Measurements from ENCODE around the gene FBXO46.
"Not testable (repeated sequence)": the region's sequence is repeated elsewhere in the genome, so short reads cannot be mapped to it uniquely, and the experiment has no call there.

FBXO46 gene

DNA sequence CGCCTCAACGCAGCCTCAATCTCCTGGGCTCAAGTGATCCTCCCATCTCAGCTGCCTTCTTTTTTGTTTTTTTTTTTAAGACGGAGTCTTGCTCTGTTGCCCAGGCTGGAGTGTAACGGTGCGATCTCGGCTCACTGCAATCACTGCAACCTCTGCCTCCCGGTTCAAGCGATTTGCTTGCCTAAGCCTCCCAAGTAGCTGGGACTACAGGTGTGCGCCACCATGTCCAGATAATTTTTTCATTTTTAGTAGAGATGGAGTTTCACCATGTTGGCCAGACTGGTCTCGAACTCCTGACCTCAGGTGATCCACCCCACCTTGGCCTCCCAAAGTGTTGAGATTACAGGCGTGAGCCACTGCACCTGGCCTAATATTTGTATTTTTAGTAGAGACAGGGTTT, 10.6 kb downstream of the FBXO46 start:
- not testable (repeated sequence) for DNase-seq (ENCODE audit: low read depth)

DNA sequence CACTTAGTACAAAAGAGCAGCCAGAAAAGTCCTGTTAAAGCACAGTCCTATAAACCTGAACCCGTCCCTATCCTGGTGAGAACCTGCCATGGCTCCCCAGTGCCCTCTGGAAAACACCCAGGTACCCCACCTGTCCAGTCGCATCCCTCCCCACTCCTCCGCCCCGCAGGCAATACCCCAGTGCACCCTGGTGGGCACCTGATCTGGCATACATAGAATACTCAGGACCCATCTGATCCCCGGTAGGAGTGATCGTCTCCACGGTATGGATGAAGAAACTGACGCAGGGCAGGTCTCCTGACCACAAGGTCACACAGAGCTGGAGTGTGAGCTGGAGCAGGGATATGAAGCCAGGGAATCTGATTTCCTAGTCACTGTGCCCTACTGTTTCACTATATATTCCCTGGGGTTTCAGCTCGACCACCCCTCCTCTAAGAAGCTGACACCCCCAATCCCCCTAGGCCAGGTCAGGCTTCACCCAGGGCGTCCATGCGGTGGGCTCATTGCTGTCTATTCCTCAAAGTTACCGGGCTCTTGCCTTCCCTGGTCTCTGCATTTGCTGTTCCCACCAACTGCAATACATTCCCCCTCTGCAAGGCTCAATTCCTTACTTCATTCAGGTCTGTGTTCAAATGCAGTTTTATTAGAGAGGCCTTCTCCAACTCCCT, 12.6 kb downstream of the FBXO46 start:
- DNase-seq (ENCODE audit: low read depth): no peak

DNA sequence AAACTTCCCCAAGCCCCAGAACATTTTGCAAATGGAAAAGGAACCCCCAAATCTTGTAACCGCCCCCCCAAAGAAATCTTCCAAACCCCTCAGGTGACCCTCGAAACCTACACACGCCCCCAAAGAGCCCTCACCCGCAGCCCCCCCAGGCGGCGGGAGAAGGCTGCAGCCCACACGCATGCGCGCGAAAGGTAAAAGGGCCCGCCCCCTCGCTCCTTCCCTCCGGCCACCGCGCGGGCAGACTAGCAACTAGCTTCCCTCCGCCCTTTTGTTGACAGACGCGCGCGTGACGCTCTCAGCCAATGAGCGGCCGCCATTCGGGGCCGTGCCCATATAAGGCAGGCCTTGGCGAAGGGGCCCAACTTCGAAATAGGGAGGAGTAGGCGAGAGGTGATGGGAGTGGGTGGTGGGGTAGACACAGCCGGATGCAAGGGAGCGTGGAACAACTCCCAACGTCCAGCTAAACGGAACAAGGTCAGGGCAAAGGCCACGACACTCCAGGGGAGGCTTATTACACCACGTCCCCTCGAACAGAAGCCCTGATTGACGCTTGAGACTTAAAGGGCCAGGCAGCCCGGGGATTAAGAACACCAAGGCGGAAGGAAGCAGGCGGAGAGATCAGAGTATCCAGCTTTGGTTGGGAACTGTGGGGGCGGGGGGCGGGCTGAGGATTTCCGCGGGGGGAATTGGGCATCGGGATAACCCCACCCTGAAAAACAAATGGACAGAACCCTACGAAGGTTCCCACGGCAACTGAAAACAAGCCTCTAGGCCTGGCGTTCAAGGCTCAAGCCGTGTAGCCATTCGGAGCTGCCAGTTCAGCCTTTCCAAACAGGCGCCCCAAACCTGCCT, 13.3 kb downstream of the FBXO46 start:
- peak; percentile 99 for DNase-seq (ENCODE audit: low read depth)

DNA sequence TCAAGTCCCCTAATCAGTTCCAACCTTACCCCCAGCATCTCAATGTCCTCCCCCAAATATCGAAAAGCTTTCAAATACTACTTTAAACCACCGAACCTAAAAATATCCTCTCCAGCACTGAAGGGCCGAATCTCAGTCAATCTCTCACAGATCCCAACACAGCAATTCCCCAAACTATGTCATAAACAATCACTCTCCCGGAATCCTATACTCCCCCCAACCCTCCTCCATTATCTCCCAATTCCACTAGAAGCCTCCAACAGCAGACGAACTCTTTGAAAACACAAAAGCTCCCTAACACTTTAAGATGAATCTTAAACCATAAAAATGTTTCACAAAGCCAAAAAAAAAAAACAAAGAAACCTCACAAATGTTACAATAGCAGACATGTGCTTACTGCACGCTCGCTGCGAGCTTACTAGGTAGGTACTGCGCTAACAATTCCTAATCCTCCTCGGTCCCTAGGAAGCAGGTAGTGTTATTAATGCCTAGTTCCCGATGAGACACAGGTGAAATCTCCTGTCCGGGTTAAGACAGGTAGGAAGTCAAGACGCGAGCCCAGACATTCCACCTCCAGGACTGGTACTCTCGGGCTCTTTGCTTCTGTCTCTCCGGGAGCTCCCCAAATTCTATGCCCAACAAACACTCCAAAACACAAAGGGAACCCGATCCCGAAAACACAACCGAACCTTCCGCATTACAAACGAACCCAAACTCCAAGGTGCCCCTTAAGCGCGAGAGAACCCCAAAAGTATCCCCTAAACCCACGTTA, 14.2 kb downstream of the FBXO46 start:
- peak; percentile 39 for DNase-seq (ENCODE audit: low read depth)

DNA sequence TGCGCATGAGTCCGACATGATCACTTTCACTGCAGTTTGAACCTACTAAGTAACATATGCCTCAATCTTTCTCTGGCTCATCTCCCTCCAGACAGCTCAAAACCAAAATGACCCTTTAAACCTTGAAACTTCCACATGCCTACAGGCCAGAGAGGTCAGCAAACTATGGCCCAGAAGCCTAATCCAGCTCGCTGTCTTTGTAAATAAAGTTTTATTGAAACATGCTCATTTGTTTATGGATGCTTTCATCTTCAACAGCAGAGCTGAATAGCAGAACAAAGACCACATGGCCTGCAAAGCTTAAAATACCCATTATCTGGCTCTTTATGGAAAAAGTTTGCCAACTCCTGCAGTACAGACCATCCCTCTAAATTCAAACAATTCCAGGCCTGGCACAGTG, 15.6 kb downstream of the FBXO46 start:
- no peak for DNase-seq (ENCODE audit: low read depth)

DNA sequence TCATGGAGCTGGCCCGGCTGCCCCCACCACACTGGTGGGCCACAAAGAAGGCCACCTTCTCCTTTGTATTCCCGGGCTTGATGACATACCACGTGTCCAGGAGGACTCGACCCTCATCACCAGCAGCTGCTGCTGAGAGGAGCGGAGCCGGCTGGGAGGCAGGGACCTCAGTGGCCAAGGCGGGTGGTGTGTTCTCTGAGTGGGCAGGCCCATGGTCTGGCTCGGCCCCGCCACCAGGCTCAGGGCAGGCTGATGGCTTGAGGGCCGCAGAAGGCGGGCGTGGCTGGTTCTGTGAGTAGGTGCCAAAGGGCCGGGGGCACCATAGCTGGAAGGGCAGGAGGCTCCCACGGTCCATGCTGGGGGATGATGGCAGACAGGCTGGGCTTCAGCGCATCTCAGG, 17.6 kb downstream of the FBXO46 start:
- no peak for DNase-seq (ENCODE audit: low read depth)

DNA sequence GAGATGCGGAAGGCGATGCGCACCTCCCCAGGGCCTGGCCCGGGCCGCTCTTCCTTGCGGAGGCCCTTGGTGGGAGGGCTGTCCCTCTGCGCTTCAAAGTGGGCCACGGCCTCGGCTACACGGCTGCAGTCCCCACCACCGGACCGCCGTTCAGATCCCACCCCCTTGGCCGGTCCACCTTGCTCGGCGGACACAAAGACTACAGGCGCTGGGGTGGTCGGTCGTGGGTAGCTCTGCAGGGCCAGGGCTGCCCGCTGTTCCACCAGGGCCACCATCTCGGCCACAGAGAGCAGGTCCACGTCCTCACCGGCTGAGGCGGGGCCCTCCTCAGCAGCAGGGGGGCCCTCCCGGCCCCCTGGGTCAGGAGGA, 18.0 kb downstream of the FBXO46 start:
- no peak for DNase-seq (ENCODE audit: low read depth)

DNA sequence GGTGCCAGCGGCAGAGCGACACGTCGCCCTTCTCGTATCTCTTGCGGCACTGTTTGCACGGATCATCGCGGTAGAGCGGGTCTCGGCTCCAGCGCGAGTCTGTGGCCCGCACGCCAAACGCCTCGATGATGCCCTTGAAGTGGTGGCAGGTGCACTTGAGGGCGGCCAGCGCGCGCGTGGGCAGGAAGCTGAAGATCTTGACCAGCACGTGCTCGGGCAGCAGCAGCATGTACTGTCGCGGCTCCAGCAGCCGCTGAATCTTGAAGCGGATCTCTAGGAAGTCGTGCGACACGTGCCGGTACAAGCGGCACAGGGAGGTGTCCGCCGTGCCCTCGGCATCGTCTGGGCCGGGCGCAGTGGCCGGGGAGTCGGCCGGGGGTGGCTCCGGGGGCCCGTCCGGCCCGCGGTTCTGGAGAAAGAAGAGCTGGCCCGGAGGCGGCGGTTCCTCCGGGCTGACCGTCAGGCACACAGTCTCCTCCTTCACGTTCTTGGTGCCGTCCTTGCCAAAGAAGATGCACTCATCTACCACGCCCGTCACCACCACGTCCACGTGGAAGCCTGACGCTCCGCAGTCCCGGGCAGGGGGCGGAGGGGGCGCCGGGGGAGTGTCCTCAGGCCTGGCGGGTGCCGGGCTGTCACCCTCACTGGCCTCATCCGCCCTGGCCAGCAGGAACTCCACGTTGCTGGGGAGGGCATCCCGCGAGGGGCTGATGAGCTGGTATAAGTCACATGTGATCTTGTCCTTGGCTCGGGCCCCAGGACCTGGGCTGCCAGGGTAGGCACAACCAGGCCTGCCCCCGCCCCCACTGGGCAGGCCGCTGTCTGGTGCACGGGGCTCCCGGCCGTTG, 18.6 kb downstream of the FBXO46 start:
- no peak for DNase-seq (ENCODE audit: low read depth)

DNA sequence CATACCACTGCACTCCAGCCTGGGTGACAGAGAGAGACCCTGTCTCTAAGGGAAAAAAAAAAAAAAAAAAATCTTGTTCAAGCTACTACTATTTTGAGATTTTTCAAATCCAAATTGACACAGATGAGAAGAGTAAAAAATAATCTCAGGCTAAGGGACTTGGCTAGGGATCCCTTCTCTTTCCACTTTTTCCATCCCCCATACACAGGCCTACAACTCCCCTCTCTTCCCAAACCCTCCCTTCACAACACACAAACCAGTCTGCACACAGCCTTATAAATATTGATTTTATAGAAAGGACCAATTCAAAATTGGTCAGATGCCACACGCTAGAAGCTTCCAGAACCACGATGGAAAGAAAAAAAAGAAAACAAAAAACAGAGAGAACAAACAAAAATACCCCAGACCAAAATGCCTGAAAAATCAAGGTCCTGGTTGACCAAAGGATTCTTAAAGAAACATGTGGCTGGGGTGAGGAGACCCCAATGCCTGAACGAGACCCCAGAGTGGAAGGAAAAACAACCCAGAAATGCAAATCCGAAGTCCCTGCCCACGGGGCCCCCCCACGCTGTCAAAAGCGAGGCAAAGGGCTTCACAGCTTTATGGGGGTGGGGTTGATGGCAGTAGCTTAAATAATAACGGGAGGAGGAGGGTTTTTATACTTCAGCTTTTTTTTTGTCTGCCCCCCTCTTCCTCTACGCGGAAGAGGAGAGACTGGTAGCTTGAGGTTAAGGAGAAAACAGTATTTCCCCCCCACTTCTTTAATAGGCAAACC, 20.2 kb downstream of the FBXO46 start:
- no peak for DNase-seq (ENCODE audit: low read depth)

DNA sequence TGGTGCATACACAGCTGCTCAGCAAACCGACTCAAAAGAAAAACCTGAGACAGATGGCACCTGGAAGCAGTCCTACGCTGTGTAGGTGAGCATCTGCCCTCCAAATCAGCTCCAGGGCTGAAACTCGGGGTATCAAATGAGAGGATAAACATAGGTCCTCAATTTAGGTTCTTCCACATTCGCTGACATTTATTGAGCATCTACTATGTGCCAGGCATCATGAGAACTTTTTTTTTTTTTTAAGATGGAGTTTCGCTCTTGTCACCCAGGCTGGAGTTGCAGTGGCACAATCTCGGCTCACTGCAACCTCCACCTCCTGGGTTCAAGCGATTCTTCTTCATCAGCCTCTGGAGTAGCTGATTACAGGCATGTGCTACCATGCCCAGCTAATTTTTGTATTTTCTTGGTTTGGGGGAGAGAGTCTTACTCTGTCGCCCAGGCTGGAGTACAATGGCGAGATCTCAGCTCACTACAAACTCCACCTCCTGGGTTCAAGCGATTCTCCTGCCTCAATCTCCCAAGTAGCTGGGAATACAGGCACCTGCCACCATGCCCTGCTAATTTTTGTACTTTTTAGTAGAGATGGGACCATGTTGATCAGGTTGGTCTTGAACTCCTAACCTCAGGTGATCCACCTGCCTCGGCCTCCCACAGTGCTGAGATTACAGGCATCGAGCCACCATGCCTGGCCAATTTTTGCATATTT, 24.8 kb downstream of the FBXO46 start:
- no peak for DNase-seq (ENCODE audit: low read depth)

DNA sequence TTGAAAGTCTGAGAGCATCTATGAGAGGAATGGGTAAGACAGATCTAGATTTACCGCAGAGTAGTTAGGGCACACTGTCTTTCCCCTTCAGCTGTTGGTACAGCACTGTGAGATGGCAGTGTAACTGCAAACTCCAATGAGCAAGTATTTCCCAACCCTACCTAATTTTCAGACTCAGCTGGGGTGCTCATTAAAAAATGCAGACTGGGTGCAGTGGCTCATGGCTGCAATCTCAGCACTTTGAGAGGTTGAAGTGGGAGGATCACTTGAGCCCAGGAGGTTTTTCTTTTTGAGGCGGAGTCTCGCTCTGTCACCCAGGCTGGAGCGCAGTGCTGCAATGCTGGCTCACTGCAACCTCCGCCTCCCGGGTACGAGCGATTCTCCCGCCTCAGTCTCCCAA, 25.6 kb downstream of the FBXO46 start:
- no peak for DNase-seq (ENCODE audit: low read depth)

DNA sequence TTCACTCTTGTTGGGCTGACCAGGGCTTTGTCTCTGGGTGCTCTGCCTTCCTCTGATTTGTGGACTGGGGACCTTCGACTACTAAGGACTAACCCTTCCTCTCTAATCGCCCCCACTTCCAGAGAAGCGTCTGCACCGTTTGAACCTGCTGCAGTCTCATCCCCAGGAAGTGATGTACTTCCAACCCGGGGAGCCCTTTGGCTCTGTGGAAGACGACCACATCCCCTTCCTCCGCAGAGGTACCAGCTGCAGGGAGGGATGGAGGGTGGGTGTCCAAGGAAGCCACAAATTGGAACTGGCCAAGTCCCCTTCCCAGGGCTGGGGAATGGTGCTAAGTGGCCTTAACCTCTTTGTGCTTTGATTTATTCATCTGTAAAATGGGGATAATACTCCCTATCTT, 29.0 kb downstream of the FBXO46 start:
- no peak for DNase-seq (ENCODE audit: low read depth)

DNA sequence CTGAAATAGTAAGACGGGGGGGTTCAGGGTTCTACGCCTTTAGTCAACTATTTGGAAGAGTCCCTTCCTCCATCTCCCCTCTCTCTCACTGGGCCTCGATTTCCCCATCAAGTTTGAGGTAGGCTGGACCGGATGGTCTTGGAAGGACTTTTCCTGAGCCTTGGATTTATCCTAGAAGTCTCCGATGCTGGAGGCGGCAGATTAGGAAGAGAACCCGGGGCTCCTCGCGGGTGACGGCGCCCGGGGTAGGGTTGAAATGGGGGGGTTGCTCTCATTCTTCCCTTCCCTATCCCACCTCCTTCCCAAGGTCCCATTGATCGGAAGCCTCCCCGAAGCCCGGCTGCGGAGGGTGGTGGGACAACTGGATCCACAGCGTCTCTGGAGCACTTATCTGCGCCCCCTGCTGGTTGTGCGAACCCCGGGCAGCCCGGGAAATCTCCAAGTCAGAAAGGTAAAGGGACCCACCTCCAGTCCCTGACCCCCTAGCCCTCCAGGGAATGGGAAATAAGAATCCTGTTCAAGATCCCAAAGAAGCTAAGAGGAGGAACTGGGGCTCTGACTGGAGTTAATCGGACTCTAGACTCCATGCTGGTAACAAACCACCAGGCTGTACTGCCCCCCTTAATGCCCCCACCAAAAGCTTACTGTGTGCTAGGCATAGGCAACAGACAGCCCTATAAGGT, 37.4 kb downstream of the FBXO46 start:
- peak; percentile 71 for DNase-seq (ENCODE audit: low read depth)

DNA sequence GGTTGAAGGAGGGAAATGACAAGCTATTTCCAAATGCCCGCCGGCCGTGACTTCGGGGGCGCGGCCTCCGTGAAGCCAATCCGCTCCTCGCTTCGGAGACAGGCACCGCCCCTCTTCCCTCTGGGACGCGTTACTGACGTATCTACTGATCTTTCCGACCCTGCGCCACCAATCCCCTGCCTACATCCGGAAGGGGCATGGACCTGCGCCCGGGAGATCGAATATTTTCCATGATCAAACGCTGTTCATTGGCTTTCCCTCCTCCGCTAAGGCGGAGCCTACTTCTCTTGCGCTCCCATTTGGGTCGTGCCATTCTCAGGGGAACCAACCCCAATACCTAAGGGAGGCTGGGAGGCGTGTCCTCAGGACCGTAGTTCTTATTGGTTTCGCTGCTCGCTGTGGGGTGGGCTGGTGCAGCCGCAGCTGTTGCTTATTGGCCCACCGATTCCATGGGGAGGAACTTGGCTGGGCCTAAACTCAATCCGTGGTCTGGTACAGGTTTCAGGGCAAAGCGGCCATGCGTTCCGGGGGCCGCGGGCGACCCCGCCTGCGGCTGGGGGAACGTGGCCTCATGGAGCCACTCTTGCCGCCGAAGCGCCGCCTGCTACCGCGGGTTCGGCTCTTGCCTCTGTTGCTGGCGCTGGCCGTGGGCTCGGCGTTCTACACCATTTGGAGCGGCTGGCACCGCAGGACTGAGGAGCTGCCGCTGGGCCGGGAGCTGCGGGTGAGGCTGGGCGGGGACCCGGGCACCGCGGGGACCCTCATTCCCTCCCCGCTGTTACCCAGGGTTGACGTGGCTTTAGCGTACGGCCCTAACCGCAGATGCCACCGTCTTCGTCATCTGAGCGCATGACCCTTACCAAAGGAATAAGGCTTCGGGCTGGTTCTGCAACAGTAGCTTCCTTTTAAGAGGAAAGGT, 38.2 kb downstream of the FBXO46 start, which contains the start of gene QPCTL:
QPCTL (plus strand) TSS at position 480 of the 919 bp plus-strand sequence; CDS start at position 518, 38 bp downstream.
- peak; percentile 100 for DNase-seq (ENCODE audit: low read depth)

DNA sequence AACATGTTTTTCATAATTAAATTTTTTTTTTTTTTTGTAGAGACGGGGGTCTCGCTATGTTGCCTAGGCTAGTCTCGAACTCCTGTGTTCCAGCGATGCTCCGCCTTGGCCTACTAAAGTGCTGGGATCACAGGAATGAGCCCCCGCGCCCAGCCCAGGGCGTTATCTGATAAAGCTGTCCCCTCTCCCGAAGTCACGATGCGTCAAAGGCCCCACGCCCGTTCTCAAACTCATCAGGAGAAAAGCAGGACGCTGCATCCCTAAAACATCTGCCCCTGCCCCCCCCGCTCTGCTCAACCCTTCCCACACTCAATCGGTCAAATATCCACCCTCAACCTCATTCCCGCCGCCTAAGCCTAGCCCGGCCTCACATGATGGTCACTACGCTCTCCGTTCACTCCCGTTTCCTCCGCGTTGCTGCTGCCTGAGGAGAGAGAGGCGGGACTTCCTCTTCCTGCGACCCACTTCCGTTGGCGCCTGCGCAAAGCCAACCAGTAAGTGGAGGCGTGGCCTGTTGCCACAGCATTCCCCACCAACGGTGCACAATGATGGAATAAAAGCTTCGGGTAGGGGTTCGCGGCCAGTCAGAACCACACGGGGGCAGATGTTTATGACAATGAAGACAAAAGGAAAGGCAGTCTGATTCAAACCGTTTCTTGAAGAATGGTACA, 39.0 kb downstream of the FBXO46 start, which contains the start of gene SNRPD2:
SNRPD2 (minus strand) TSS at position 438 of the 671 bp plus-strand sequence; CDS start at position 373, 65 bp downstream.
- peak; percentile 96 for DNase-seq (ENCODE audit: low read depth)

DNA sequence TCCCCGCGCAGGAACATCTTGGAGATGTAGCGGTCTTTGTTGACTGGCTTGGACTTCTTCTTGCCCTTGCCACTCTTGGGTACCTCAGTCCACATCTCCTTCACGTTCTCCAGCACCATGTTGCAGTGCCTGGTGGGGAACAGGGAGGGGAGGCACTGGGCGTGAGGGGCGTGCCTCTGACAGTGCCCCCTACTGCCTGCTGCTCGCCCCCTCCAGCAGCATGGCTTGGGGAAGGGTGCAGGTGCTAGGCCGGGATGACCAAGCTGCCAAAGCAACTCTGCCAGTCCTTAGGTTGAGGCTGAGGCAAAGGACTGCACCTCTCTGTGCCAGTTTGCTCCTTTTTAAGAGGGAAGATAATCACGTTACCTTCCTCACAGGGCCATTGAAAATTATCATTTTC, 43.1 kb downstream of the FBXO46 start:
- DNase-seq (ENCODE audit: low read depth): no peak

DNA sequence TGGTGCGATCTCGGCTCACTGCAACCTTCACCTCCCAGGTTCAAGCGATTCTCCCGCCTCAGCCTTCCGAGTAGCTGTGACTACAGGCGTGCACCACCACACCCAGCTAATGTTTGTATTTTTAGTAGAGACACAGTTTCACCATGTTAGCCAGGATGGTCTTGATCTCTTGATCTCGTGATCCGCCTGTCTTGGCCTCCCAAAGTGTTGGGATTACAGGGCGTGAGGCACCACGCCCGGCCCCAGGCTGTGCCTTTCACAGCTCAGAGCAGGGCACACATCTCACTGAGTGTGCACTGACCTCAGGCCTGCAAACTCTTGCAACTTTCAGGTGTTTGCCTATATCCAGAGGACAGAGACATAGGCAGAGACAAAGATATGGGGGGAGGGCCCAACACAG, 45.7 kb downstream of the FBXO46 start:
- DNase-seq (ENCODE audit: low read depth): not testable (repeated sequence)

DNA sequence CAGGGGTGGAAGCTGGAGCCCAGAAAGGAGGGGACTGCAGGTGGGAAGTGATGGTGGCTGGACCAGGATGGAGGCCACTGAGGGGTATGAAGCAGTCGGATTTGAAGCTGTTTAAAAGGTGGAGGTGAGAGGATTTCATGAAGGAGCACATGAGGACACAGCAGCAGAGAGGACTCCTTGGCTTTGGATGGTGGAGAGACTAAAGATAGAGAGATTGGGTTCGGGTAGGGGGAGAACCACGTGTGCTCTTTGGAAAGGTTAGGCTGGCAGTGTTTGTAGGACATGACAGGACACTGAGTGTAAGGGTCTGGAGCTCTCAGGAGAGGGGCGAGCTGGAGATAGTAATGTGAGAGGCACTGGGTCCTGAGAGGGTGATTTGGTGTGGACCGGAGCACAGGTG, 47.8 kb downstream of the FBXO46 start:
- DNase-seq (ENCODE audit: low read depth): no peak

All from EH (cell line).